ENCODE measurements around the gene KNL1.

DNA sequence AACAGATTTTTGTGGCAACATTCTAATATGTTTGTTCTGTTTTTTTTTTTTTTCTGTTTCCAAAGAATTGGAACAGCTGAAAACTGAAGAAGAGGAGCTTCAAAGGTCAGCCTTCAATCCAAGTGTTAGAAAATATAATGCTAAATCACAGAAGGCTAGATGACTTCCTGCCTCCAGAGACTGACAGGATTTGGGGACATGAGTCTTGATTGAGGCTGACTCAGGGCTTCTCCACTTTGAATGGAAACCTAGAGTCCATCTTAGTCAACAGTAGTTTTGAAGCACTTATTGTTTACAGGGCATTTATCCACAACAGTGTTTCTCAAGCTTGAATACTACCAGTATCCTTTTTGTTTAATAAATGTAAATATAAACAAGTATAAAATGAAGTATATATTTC is 56.4 kb downstream of the KNL1 start:
- TF ChIP-seq, protein P1, sequence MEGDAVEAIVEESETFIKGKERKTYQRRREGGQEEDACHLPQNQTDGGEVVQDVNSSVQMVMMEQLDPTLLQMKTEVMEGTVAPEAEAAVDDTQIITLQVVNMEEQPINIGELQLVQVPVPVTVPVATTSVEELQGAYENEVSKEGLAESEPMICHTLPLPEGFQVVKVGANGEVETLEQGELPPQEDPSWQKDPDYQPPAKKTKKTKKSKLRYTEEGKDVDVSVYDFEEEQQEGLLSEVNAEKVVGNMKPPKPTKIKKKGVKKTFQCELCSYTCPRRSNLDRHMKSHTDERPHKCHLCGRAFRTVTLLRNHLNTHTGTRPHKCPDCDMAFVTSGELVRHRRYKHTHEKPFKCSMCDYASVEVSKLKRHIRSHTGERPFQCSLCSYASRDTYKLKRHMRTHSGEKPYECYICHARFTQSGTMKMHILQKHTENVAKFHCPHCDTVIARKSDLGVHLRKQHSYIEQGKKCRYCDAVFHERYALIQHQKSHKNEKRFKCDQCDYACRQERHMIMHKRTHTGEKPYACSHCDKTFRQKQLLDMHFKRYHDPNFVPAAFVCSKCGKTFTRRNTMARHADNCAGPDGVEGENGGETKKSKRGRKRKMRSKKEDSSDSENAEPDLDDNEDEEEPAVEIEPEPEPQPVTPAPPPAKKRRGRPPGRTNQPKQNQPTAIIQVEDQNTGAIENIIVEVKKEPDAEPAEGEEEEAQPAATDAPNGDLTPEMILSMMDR (IDR thresholded peaks at IDR 0.05): no peak
- TF ChIP-seq POLR2AphosphoS5 (IDR thresholded peaks at IDR 0.05): no peak
